A549 (cell line): ENCODE data around the gene HBG1. TPM values are rescaled to one million over a fixed set of nuclear protein-coding genes. Genes with fewer than 3 reads are reported as not detected.
"Not testable (repeated sequence)": the region's sequence is repeated elsewhere in the genome, so short reads cannot be mapped to it uniquely, and the experiment has no call there.

Source experiments
- ATAC-seq, 2 experiments: fragments of 200-7000 bp in 1 of 2; fragments of >200 bp in 1 of 2; cut with Nextera tagmentation in 1 of 2; cut with Tn5 transposase in 1 of 2; 3 replicates each; pipeline versions ENCODE4 v1.8.0 to v1.9.1; 2018 to 2020; ENCODE audit warnings: mild to moderate bottlenecking in 1 of 2, moderate library complexity in 1 of 2
- CTCF ChIA-PET: fragments of 300-600 bp; sonication (Branson Sonifier 250); formaldehyde crosslinking; extraction: SDS; loops from one replicate; lab custom pipeline; 2021; ENCODE audit warnings: antibody characterized with exemption, inconsistent platforms; lab: Yijun Ruan, JAX
- POLR2A ChIA-PET: fragments of 350-600 bp; formaldehyde crosslinking; extraction: SDS; loops from one replicate; lab custom pipeline; 2021; ENCODE audit warnings: antibody characterized with exemption, inconsistent platforms; lab: Yijun Ruan, JAX
- DNase-seq, 2 experiments: peaks; one replicate each; pipeline versions ENCODE4 v3.0.0 to v3.0.0-alpha.2; 2011 to 2016; ENCODE audit warnings: low read depth in 1 of 2, low spot score in 1 of 2
- FAIRE-seq: peaks from 2 replicates; lab custom pipeline; 2011; peaks lifted over from hg19 to GRCh38; lab: Jason Lieb, UNC
- H3K27ac ChIP-seq, 2 experiments: fragments of >200 bp; sonication (Bioruptor Twin); formaldehyde crosslinking; 3 replicates each; pipeline ENCODE4 v1.5.1; 2016 to 2017
- H3K4me1 ChIP-seq: fragments of >200 bp; sonication (Bioruptor Twin); formaldehyde crosslinking; 3 replicates; pipeline ENCODE4 v1.6.1; 2016
- H3K4me2 ChIP-seq: fragments of >200 bp; sonication (Bioruptor Twin); formaldehyde crosslinking; 3 replicates; pipeline ENCODE4 v1.6.1; 2016
- H3K4me3 ChIP-seq: fragments of >200 bp; sonication (Bioruptor Twin); formaldehyde crosslinking; 3 replicates; pipeline ENCODE4 v1.5.1; 2016
- H3K9me3 ChIP-seq: fragments of >200 bp; sonication (Bioruptor Twin); formaldehyde crosslinking; 3 replicates; pipeline ENCODE4 v1.6.1; 2016
- BCL3 ChIP-seq: fragments of >200 bp; sonication (Bioruptor Twin); formaldehyde crosslinking; IDR thresholded peaks from 3 replicates; pipeline ENCODE4 v1.6.1; 2016
- CEBPB ChIP-seq, 2 experiments: fragments of >200 bp in 1 of 2; sonication (Bioruptor Twin) in 1 of 2; formaldehyde crosslinking in 1 of 2; IDR thresholded peaks; 2 replicates each; pipeline ENCODE4 v1.6.1; 2012 to 2016
- CHD4 ChIP-seq: fragments of 200-600 bp; sonication (generic); IDR thresholded peaks from 2 replicates; pipeline ENCODE4 v1.6.1; 2016; ENCODE audit warnings: antibody characterized with exemption, mild to moderate bottlenecking, borderline replicate concordance
- EHF ChIP-seq: fragments of 250-450 bp; sonication (Bioruptor Pico); IDR thresholded peaks from 2 replicates; pipeline ENCODE4 v1.5.0; 2020; ENCODE audit warnings: mild to moderate bottlenecking
- ELK1 ChIP-seq: fragments of 150-350 bp; IDR thresholded peaks from 2 replicates; pipeline ENCODE4 v1.6.1; 2014; ENCODE audit warnings: low read depth, mild to moderate bottlenecking, low read length
- ESRRA ChIP-seq: fragments of 150-350 bp; IDR thresholded peaks from 2 replicates; pipeline ENCODE4 v1.6.1; 2014; ENCODE audit warnings: mild to moderate bottlenecking, low read length, borderline replicate concordance
- FOSL2 ChIP-seq, 2 experiments: fragments of 450-650 bp in 1 of 2; fragments of >200 bp in 1 of 2; sonication (Bioruptor Twin) in 1 of 2; formaldehyde crosslinking; IDR thresholded peaks; 2 replicates each; pipeline versions ENCODE4 v1.5.0 to v1.6.1; 2016 to 2020; ENCODE audit warnings: mild to moderate bottlenecking in 1 of 2, moderate library complexity in 1 of 2
- HEYL ChIP-seq: fragments of 250-450 bp; sonication (Bioruptor Pico); IDR thresholded peaks from 2 replicates; pipeline ENCODE4 v1.8.0; 2021; ENCODE audit warnings: mild to moderate bottlenecking, moderate library complexity
- HOXA7 ChIP-seq: fragments of 250-450 bp; sonication (Bioruptor Pico); IDR thresholded peaks from 2 replicates; pipeline ENCODE4 v1.5.0; 2020; ENCODE audit warnings: mild to moderate bottlenecking, moderate library complexity
- HOXB5 ChIP-seq: fragments of 250-450 bp; sonication (Bioruptor Pico); IDR thresholded peaks from 2 replicates; pipeline ENCODE4 v1.5.0; 2020; ENCODE audit warnings: mild to moderate bottlenecking, moderate library complexity
- KDM1A ChIP-seq: fragments of 200-600 bp; sonication (generic); IDR thresholded peaks from 2 replicates; pipeline ENCODE4 v1.6.1; 2016; ENCODE audit warnings: low read depth, mild to moderate bottlenecking
- NFE2L2 ChIP-seq: fragments of 150-350 bp; conservative IDR thresholded peaks from 2 replicates; pipeline ENCODE4 v1.6.1; 2014; ENCODE audit warnings: low read length
- PBX3 ChIP-seq: IDR thresholded peaks from 2 replicates; pipeline ENCODE4 v1.6.1; 2012
- POLR2AphosphoS2 ChIP-seq: conservative IDR thresholded peaks from 2 replicates; pipeline ENCODE4 v1.6.1; 2012; ENCODE audit warnings: low read length, improper control_type of control experiment, inconsistent platforms
- RARB ChIP-seq: fragments of 250-450 bp; sonication (Bioruptor Pico); IDR thresholded peaks from 2 replicates; pipeline ENCODE4 v1.8.0; 2021; ENCODE audit warnings: mild to moderate bottlenecking, moderate library complexity
- REST ChIP-seq: fragments of 200-600 bp; sonication (generic); IDR thresholded peaks from 2 replicates; pipeline ENCODE4 v1.6.1; 2016; ENCODE audit warnings: antibody characterized with exemption, mild to moderate bottlenecking, moderate library complexity
- RNF2 ChIP-seq: fragments of 200-600 bp; sonication (generic); IDR thresholded peaks from 2 replicates; pipeline ENCODE4 v1.6.1; 2016; ENCODE audit warnings: low read depth, mild to moderate bottlenecking, antibody characterized with exemption, moderate library complexity, borderline replicate concordance
- SMC3 ChIP-seq: fragments of >200 bp; sonication (Bioruptor Twin); formaldehyde crosslinking; IDR thresholded peaks from 3 replicates; pipeline ENCODE4 v1.6.1; 2018; ENCODE audit warnings: inconsistent platforms
- TFCP2L1 ChIP-seq: fragments of 250-450 bp; sonication (Bioruptor Pico); IDR thresholded peaks from 2 replicates; pipeline ENCODE4 v1.5.0; 2021; ENCODE audit warnings: mild to moderate bottlenecking
- ZC3H11A ChIP-seq: fragments of 450-650 bp; IDR thresholded peaks from 2 replicates; pipeline ENCODE4 v1.6.1; 2014; ENCODE audit warnings: antibody characterized with exemption, mild to moderate bottlenecking
- ZFP36 ChIP-seq: fragments of 450-650 bp; IDR thresholded peaks from 2 replicates; pipeline ENCODE4 v1.6.1; 2014; ENCODE audit warnings: borderline replicate concordance; ENCODE audit not compliant: partially characterized antibody
- WGBS: methylation state at CpG from one replicate; pipeline ENCODE4 v1.1.6; 2017; ENCODE audit errors: missing lambda C conversion rate; 5-methylcytosine and 5-hydroxymethylcytosine counted together
- polyA plus RNA-seq, 4 experiments: library from polyadenylated mRNA; depleted of rRNA in 3 of 4; stranded (reverse); fragments of >200 nt; fragmentation: RNase III in 1 of 4; extraction: RNeasy Plus Mini Kit Qiagen cat#74134 plus additional on column Dnase treatment in 1 of 4; gene quantifications; 2 replicates in 3 of 4; 3 replicates in 1 of 4; pipeline ENCODE4 v1.2.3, GENCODE V29; 2011 to 2017

HBG1 gene
- polyA plus RNA-seq, 2 of the 4 experiments (the other 2 are of a cell fraction): not detected

GRCh38 chr11:5257296-5257695, 7.6 kb upstream of the HBG1 start (continued):
- TF ChIP-seq SMC3 (no peak), FOSL2 (IDR thresholded peaks at IDR 0.05) (no peak), FOSL2 (CRISPR knock-in tag; IDR thresholded peaks at IDR 0.05) (no peak), RNF2 (no peak), ZFP36 (no peak), KDM1A (no peak), BCL3 (no peak), ZC3H11A (no peak)

- DNase-seq, POLR2A ChIA-PET, H3K4me2 ChIP-seq, ATAC-seq, H3K4me1 ChIP-seq, H3K4me3 ChIP-seq, H3K27ac ChIP-seq, H3K9me3 ChIP-seq, FAIRE-seq, CTCF ChIA-PET: not testable (repeated sequence)
- 29% methylated on average over 4 of the region's 9 CpGs for WGBS
Measured at GRCh38 chr11:5254646-5255413, 5.2 kb upstream of the HBG1 start, which contains the start of gene HBG2. TSS of gene HBG2 (minus strand) at chr11:5254781. CDS start at chr11:5254728, 53 bp downstream.

- POLR2A ChIA-PET, DNase-seq: not testable (repeated sequence)
- 24% methylated on average over 2 of the region's 2 CpGs for WGBS
Measured at GRCh38 chr11:5254023-5254422, 4.4 kb upstream of the HBG1 start.

GRCh38 chr11:5253440-5253839, 3.8 kb upstream of the HBG1 start:
- H3K4me2 ChIP-seq, DNase-seq, H3K27ac ChIP-seq, CTCF ChIA-PET, H3K4me3 ChIP-seq, FAIRE-seq, ATAC-seq, H3K4me1 ChIP-seq, POLR2A ChIA-PET, H3K9me3 ChIP-seq: not testable (repeated sequence)
- 72% methylated on average over 5 of the region's 5 CpGs for WGBS

More at GRCh38 chr11:5254023-5254422, 4.4 kb upstream of the HBG1 start:
- ATAC-seq, H3K27ac ChIP-seq, H3K4me3 ChIP-seq, H3K9me3 ChIP-seq, FAIRE-seq, H3K4me1 ChIP-seq, H3K4me2 ChIP-seq, CTCF ChIA-PET: not testable (repeated sequence)

GRCh38 chr11:5252919-5253265, 3.2 kb upstream of the HBG1 start:
- POLR2A ChIA-PET: no interaction called here
- CTCF ChIA-PET: no interaction called here
- Histone ChIP-seq H3K4me2 (no peak overlapping the region), H3K4me1 (no peaks in the 10 kb centered on the region), H3K9me3 (no peaks in the 10 kb centered on the region), H3K27ac (no peak overlapping the region), H3K4me3 (no peak overlapping the region)
- DNase-seq (no peak), FAIRE-seq (no peak), ATAC-seq (no peak)
- WGBS: 2% methylated on average over 1 of the region's 1 CpG
- no peak for TF ChIP-seq NFE2L2
- TF ChIP-seq ESRRA: no peak
- TF ChIP-seq TFCP2L1 (CRISPR knock-in tag): no peak
- no peak for TF ChIP-seq REST
- TF ChIP-seq HOXB5 (CRISPR knock-in tag): no peak
- TF ChIP-seq ZFP36: no peak
- TF ChIP-seq SMC3: no peak
- no peak for TF ChIP-seq POLR2AphosphoS2
- TF ChIP-seq HOXA7 (CRISPR knock-in tag): no peak
- TF ChIP-seq HEYL (CRISPR knock-in tag): no peak
- no peak for TF ChIP-seq CHD4
- no peak for TF ChIP-seq CEBPB (IDR thresholded peaks at IDR 0.05)
- no peak for TF ChIP-seq PBX3
- TF ChIP-seq RARB: no peak
- TF ChIP-seq ELK1: no peak
- TF ChIP-seq EHF (CRISPR knock-in tag): no peak
